Adipose tissue (tissue), 3 donors: ENCODE results near the gene UROC1. TPM values are rescaled to one million over a fixed set of nuclear protein-coding genes. Genes with fewer than 3 reads are reported as not detected.

ENCODE experiments used
- H3K27ac ChIP-seq: one replicate; pipeline ENCODE4 v1.5.1; 2013; ENCODE audit warnings: low read depth, low read length
- WGBS, 3 donors: extraction: QIAGEN DNeasy Blood & Tissue Kit; methylation state at CpG; one replicate each; pipeline ENCODE4 v1.1.7; 2013; 5-methylcytosine and 5-hydroxymethylcytosine counted together
- polyA plus RNA-seq, 3 donors: library from polyadenylated mRNA; stranded (reverse); fragments of 200-250 nt; gene quantifications; one replicate each; pipeline ENCODE4 v1.2.3, GENCODE V29; 2013
- donor health status: healthy with polysubstance abuse.
- donor health status: Bipolar disorder and iron deficiency.
- donor health status: healthy.

UROC1 gene
- polyA plus RNA-seq, 3 donors: not detected

DNA sequence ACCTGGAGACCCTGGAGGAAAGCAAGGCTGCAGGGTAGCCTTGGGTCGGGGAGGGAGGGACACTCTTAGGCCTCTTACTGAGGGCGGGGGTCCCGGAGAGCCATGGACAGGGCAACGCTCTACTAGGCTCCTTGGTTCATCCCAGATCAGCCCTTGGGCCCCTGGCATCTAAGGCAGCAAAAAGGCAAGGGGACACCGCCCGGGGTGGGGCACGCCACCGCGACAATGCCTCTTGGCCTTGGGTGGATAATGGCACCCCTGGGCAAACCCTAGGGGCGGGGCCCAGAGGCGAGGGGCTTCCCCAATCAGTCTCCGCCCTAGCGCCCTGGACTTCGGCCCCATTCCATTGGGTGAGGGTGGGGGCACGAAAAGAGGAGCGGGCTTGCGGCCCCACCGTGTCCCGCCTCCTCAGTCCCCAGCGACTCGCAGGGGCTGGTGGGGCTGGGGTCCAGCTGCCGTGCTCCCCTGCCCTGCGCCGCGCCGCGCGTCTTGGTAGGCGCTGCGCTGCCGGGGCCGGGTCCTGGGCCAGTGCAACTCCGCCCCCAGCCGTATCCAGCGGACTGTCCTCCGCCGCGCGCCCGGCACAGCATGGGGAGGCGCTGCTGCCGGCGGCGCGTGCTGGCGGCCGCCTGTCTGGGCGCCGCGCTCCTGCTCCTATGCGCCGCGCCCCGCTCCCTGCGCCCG, 6.3 kb upstream of the UROC1 start, which contains the start of gene CHST13:
Gene CHST13, plus strand, starts transcription at position 411 of the 684 bp plus-strand sequence. Its CDS starts 178 bp downstream, at position 589.
- 5 to 6% (median 6%) methylated on average over 42 to 56 of the region's 56 CpGs for WGBS, 3 donors
- no peak within 1 kb of the TSS for H3K27ac ChIP-seq

GRCh38 chr3:126522363-126522788, 4.8 kb upstream of the UROC1 start:
- WGBS, 3 donors: 1 to 3% (median 2%) methylated on average over 6 of the region's 6 CpGs

DNA sequence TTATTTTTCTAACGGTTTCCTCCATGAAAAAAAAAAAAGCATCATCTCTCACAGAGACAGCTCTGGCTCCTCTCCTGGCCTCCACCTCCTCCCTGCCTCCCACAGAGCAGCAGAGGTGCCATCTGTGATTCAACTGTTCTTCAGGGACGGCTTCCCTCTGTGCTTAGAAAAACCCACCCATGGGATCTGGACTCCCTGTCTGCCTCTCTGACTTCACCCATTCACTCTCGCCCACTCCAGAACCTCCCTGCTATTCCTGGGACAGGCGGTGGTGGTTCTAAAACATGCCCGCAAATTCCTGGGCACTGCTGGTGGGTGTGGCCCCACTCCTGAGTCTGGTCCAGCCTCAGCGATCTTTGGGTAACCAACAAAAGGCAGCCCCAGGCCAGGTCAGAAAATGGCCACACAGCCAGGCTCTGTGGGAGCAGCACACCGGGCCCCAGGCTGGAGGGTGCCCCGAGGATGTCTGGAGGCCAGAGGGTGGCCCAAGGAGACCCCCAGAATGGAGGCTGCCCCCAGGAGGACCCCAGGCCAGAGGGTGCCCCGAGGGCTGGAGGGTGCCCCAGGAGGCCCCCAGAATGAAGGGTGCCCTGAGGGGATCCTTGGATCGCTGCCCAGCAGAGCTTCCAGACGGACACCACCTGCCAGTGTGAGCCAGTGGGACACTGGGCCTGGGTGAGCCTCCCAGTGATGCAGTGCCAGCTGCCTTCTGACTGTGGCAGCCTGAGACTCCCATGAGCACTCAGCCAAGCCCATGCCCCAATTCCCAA, 3.7 kb upstream of the UROC1 start:
- 71 to 78% (median 76%) methylated on average over 11 of the region's 11 CpGs for WGBS, 3 donors
- H3K27ac ChIP-seq: no peak overlapping the region

More at GRCh38 chr3:126522363-126522788, 4.8 kb upstream of the UROC1 start:
- H3K27ac ChIP-seq: no peak overlapping the region

DNA sequence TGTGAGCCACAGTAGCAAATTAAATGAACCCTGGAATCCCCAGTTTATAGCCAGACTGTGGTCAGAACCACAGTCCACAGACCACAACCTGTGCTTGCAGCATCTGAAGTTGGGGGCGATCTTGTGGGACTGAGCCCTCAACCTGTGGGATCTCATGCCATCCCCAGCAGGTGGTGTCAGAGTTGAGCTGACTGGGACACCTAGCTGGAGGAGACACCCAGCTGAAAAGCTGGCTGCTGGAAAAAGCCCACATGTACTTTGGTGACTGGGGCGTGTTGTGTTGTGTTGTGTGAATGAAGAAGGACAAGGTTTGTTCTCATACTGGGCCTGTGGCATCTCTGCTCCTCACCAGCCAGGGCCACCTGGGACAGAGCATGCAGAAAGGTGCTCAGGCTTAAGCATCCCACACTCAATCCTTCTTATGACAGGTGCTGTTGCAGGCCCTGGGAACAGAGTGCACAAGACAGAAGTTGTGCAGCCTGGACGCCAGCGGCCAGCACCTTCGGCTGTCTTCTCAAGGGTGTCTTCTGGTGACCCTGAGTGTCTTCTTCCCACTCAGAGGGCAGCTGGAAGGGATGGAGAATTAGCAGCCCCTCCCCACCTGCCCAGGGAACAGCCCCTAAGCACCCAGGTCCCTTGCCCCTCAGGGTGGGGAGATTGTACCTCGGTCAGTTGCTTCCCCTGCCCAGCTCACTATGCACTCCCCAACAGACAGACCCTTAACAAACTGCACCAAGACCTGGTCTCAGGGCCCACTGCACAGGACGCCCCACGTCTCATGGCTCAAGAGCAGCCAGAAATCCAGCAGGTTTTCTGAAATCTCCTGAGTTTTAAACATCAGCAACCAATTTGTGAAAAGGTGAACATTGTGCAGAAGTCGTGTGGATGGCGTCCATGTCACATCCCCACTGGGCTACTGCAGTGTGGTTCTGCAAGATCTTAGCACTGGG, 2.2 kb upstream of the UROC1 start:
- WGBS, 3 donors: 82 to 93% (median 86%) methylated on average over 10 of the region's 10 CpGs
- H3K27ac ChIP-seq: no peak overlapping the region

DNA sequence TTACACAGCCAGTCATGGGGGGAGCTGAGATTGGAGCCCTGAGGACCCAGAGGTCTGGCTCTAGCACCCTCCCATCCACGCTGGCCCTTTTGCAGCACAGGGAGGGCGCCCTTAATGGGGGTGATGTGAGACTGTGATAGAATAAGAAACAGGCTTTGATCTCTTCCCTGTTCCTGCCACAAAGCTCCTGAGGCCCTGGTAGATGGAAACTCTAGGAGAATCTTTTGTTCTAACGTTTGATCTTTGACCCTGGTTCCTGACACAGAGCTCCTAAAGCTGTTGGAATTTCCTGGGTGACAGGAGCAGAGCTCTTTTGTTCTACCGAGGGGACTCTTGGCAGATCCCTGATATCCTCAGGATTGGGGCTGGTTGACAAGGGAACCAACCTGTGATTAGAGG, 1.2 kb upstream of the UROC1 start:
- 52 to 81% (median 68%) methylated on average over 4 of the region's 4 CpGs for WGBS, 3 donors
- no peak overlapping the region for H3K27ac ChIP-seq

DNA sequence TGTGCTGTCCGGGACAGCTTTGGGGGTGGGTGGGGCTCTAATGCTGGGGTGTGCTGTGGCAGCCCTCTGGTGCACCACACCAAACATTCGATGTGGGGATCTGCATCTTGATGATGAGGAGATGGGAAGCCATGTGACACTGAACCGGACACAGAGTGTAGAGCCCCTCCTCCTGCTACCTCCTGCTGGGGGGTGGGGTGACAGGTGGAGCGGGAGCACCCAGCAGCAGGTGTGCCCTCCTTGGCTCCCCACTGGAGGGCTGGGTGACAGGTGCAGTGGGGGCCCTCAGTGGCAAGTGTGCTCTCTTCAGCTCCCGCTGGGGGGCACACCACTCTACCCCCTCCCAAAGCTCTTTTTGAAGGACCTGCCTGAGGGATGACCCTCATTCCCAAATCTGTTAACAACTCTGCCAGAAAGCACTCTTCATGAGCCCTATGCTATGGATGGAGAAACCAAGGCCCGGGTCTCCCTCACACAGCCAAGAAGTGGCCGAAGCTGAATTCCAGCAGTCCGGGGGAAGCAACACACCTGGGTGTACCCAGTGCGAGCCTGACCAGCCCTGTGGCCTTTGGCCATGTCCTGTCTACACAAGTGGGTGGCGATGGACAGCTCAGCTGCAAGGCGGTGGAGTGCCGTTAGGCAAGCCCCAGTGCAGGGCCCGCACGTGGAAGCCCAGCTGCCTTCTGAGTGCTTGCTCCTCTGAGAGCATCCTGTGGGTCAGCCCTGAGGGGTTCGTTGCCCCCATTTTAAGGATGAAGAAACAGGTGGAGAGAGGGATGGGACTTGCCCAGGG, 609 bp upstream of the UROC1 start:
- no peak overlapping the region for H3K27ac ChIP-seq
- 82 to 83% (median 82%) methylated on average over 15 of the region's 15 CpGs for WGBS, 3 donors

- H3K27ac ChIP-seq: no peak overlapping the region
- WGBS, 3 donors: 77 to 86% (median 83%) methylated on average over 9 of the region's 9 CpGs
Observed at GRCh38 chr3:126516936-126517290, 660 bp downstream of the UROC1 start.

- WGBS, 3 donors: 81 to 88% (median 85%) methylated on average over 6 of the region's 6 CpGs
- no peak overlapping the region for H3K27ac ChIP-seq
Observed at GRCh38 chr3:126516152-126516935, 1.2 kb downstream of the UROC1 start.

GRCh38 chr3:126515066-126515706, 2.4 kb downstream of the UROC1 start:
- 80 to 84% (median 84%) methylated on average over 8 of the region's 8 CpGs for WGBS, 3 donors

GRCh38 chr3:126514161-126514560, 3.4 kb downstream of the UROC1 start:
- 84 to 89% (median 84%) methylated on average over 11 of the region's 11 CpGs for WGBS, 3 donors
- H3K27ac ChIP-seq: no peak overlapping the region

More at GRCh38 chr3:126515066-126515706, 2.4 kb downstream of the UROC1 start:
- H3K27ac ChIP-seq: no peak overlapping the region

- no peak overlapping the region for H3K27ac ChIP-seq
- WGBS, 3 donors: 74 to 87% (median 85%) methylated on average over 12 of the region's 12 CpGs
Observed at GRCh38 chr3:126512916-126513650, 4.5 kb downstream of the UROC1 start.

DNA sequence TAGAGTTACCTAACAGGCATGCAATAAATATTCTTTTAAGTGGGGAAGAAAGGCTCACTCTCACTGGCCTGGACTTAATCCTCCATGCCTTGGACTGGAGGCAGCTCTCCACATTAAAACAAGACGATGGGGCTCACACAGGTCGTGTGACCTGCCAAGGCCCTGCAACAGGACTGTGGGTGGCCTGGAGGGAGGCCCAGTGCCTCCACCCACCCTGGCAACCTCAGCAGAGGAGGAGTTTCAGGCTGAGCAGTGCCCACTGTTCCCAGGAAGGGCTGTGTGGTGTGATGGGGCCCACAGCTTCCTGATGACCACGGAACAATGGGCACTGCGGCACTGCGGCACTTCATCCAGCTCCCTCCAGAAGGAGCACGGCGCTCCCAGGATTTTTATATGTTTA, 5.5 kb downstream of the UROC1 start:
- WGBS, 3 donors: 67 to 76% (median 75%) methylated on average over 7 of the region's 7 CpGs
- H3K27ac ChIP-seq: no peak overlapping the region

DNA sequence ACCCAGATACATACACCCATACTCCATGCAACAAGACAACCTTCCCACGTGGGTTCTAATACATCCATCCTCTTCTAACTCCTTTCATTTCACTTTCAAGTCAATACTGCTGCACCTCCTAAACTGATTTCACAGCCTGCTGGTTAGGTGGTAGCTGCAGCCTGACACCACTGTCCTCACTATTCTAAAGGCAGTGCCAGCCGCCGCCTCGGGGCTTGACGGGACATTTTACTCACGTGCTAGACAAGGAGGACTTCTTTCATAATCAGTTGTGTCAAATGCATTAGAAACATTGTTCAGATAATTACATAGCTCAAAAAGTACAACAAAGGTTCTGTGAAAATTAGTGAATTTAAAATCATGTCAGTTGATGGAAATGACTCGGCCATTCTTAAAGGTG, 6.3 kb downstream of the UROC1 start:
- WGBS, 3 donors: 63 to 77% (median 70%) methylated on average over 7 of the region's 7 CpGs

GRCh38 chr3:126510308-126510910, 7.2 kb downstream of the UROC1 start:
- 75 to 81% (median 78%) methylated on average over 22 of the region's 22 CpGs for WGBS, 3 donors
- no peak overlapping the region for H3K27ac ChIP-seq

More for the DNA sequence above, 6.3 kb downstream of the UROC1 start:
- H3K27ac ChIP-seq: no peak overlapping the region

- no peak overlapping the region for H3K27ac ChIP-seq
- WGBS, 3 donors: 71 to 77% (median 75%) methylated on average over 17 to 18 of the region's 18 CpGs
Observed at GRCh38 chr3:126509597-126510307, 7.8 kb downstream of the UROC1 start.
